HT1080 (cell line): ENCODE data around the gene POMC. TPM values are rescaled to one million over a fixed set of nuclear protein-coding genes. Genes with fewer than 3 reads are reported as not detected.
"Not testable (repeated sequence)": the region's sequence is repeated elsewhere in the genome, so short reads cannot be mapped to it uniquely, and the experiment has no call there.

Source experiments
- DNase-seq: peaks from one replicate; pipeline ENCODE4 v3.0.0-alpha.2; 2015; ENCODE audit warnings: low read depth
- total RNA-seq: library from RNA; depleted of rRNA; stranded (reverse); fragments of >200 nt; shearing (Covaris generic); gene quantifications from 2 replicates; pipeline ENCODE4 v1.2.3, GENCODE V29; 2014

Gene POMC
- total RNA-seq, 1 experiment from 2014 or later = not detected

- no peak for DNase-seq
Measured at GRCh38 chr2:25177211-25177611, 8.8 kb upstream of the POMC start.

GRCh38 chr2:25176541-25177181, 8.3 kb upstream of the POMC start:
- no peak for DNase-seq

- DNase-seq = no peak
Measured at GRCh38 chr2:25176138-25176537, 7.8 kb upstream of the POMC start.

DNA sequence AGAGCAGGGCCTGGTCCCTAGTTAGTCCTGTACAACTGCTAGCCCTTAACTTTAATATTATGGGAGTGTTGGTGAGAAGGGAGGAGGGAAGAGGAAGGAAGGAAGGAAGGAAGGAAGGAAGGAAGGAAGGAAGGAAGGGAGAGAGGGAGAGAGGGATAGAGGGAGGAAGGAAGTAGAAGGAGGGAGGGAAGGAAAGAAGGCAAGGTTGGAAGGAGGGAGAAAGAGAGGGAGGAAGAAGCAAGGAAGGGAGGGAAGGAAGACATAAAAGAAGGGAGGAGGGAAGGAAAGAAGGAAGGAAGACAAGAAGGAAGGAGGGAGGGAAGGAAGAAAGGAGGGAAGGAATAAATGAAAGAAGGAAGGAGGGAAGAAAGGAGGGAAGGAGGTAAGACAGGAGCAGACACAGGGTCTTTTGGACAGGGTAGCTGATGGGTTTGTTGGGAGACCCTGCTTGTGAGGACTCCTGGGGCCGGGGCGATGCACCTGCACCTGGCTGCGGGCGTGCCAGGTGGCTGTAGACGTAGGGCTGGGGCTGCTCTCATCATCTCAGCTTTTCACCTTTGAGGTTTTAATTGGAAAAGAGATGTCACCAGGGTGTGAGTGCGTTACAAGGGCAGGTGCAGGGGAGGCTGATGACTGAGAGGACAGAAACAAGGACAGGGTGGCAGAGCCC, 5.9 kb upstream of the POMC start:
- no peak for DNase-seq

DNA sequence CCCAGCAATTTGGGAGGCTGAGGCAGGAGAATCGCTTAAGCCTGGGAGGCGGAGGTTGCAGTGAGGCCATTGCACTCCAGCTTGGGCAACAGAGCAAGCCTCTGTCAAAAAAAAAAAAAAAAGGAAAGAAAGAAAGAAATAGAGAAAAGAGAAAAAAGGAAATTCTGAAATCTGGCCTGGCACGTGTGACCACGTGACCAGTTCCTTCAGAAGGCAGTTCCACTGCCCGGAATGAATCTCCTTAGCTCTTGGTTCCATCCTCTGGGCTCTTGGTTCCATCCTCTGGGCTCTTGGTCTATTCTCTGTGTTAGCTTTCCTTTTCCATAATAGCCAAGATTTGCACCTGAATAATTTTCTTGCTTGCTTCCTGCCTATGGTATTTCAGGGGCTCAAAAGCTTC, 5.3 kb upstream of the POMC start:
- DNase-seq = no peak

DNA sequence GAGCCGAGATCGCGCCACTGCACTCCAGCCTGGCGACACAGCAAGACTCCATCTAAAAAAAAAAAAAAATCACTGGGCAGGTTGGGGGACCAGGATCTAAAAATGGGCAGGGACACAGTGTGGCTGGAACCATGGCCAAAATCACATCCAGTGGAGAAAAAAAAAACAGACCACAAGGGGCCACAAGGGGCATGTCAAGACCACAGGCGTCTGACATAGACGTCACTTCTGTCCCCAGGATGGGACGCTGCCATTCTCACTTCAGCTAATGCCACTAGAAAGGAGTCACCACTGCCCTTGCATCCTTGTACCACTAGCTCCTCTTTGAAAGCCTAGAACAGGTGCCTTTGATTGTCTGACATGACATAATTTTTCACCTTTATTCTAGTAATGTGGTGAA, 2.5 kb upstream of the POMC start:
- DNase-seq = no peak

- no peak for DNase-seq
Measured at GRCh38 chr2:25169073-25169470, 692 bp upstream of the POMC start.

- peak; percentile 55 for DNase-seq
Measured at GRCh38 chr2:25165992-25166875, 2.1 kb downstream of the POMC start.

GRCh38 chr2:25164561-25164960, 3.8 kb downstream of the POMC start:
- DNase-seq = no peak

GRCh38 chr2:25162061-25162460, 6.3 kb downstream of the POMC start:
- DNase-seq = not testable (repeated sequence)

GRCh38 chr2:25161055-25161781, 7.2 kb downstream of the POMC start:
- DNase-seq = no peak

DNA sequence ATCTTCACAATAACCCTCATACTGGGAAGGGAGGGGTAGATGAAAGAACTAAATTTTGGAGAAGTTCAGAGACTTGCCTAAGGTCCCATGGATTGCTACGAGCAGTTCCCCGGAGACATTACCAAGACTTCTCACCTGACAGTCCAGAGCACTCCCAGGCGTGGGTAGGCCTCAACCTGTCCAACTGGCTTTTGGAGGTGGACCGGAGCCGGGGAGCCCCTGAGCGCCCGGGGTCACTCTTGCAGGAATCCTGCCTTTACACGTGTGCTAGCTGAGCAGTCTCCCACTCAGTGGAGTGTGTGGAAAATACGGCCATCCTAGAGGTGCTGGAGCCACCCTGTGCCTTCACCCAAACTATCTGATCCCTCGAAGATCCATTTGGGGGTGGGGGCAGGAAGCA, 8.0 kb downstream of the POMC start:
- DNase-seq = no peak

GRCh38 chr2:25159949-25160348, 8.4 kb downstream of the POMC start:
- DNase-seq = peak; percentile 30

DNA sequence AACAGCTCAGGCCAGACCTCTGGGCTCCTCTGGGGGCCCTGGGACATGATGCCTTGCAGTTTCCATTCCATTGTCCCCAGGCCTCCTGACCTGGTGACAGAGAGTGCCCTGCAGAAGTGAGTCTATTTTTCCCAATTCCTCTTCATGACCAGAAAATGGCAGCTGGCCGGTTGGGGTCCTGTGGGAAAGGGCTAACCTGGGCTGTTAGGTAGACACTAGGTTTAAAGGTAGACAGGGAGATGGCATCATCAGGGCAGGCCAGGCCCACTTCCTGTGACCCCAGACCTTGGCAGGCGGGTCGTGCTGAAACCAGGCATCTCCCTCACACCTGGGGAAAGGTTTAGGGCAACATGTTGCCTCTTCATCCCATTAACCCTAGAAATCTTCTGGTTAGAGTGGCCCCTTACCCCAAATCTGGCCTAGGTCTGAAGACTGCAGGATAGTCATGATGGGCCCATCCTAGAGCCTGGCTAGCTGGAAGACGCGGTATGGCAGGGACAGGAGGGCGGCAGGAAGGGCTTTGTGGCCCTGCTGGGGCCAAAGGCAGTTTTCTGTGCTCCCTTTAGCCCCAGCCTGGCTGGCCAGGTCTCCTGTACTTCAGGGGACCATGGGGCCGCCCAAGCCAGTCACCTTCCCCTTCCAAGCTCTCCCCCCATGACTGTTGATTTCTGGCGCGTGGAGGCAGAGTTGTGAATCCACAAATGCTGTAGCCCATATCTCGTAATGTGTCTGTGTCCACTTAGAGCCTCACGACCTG, 10.1 kb downstream of the POMC start:
- no peak for DNase-seq

DNA sequence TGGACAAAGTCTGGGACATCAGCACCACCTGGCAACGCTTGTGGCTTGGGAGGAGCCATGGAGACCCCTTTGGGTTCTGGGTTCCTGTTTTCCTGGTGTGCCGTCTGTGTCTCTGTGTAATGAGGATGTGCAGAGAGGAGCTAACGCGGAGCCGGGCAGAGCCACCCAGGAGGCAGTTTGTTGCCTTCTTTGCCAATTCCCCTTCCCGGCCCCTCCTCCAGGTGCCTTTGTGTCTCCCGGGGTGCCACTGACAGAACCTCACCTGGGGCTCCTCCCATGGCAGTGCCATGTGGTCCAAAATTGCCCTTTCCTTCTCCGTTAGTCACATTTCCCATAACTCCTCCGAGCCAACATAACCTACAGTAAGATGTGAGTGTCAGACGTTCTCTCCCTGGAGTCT, 13.0 kb downstream of the POMC start:
- no peak for DNase-seq

GRCh38 chr2:25151718-25152117, 16.7 kb downstream of the POMC start:
- DNase-seq = no peak

GRCh38 chr2:25150993-25151392, 17.4 kb downstream of the POMC start:
- DNase-seq = not testable (repeated sequence)

DNA sequence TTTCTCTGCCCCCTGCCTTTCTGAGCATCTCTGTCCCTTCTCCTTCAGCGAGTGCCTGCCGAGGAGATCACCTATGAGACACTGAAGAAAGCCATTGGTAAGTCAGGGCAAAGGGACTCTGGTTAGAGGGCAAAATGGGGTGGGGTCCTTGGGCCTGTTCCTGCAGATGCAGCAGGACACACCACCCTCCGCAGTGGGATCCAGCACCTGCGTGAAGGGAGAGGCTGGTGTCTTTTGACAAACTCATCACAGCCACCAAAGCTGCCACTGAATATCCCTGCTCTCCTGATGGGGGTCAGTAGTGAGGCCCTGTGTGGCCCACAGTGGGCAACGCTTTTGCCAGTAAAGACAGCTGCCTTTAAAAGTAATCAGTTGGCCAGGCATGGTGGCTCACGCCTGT, 18.7 kb downstream of the POMC start:
- DNase-seq = no peak

DNA sequence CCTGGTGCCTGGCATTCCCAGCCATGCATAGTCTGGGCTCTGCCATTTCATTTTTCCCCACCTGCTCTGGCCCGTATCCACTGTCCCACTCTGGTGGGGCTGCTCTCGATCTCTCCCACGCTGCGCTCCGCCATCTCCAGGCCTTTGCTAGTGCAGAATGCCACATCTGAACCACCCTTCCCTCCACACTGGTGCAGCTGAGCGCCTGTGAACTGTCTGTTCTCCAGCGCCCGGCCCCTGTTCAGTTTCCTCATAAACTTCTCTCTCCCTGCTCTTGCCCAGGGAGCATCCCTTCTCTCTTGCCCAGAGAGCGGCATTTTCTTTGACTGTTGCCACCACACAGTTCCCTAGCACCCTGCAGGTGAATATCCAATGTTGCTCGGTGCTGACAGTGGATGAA, 21.5 kb downstream of the POMC start:
- DNase-seq = no peak

GRCh38 chr2:25145803-25146202, 22.6 kb downstream of the POMC start:
- DNase-seq = no peak

DNA sequence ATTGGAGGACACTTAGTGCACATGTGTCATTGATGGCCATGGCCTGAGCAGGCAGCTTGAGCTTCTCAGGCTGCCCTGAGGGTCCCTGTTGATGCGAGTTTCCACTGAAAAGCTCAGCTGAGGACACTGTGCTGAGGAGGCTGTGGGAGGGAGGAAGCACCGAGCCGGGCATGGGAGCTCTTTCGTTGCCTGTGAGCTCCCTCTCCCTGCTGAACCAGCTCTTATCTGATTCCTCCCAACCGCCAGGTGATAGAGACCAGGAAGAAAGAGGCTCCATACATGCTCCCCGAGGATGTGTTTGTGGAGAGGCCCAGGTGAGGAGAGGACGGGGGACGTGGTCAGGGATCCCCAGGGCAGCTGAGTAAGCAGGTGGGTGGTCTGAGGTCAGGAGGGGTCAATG, 27.3 kb downstream of the POMC start:
- no peak for DNase-seq
